CD4-positive, alpha-beta T cell treated with Interleukin-1 beta for 1 hour (primary cell): ENCODE data around the gene NLRP7.
"Not testable (repeated sequence)": the region's sequence is repeated elsewhere in the genome, so short reads cannot be mapped to it uniquely, and the experiment has no call there.

Source experiments
- DNase-seq, 2 donors: peaks; one replicate each; pipeline ENCODE4 v3.0.0-alpha.2; 2020 to 2022

NLRP7 gene

GRCh38 chr19:54918499-54918898 lies 28.8 kb downstream of the NLRP7 start:
- no peak for DNase-seq

GRCh38 chr19:54916822-54917221 lies 30.5 kb downstream of the NLRP7 start:
- DNase-seq = no peak

- not testable (repeated sequence) for DNase-seq
These were observed 39.4 kb downstream of the NLRP7 start for GRCh38 chr19:54907899-54908298.

GRCh38 chr19:54906819-54907218 lies 40.5 kb downstream of the NLRP7 start:
- no peak for DNase-seq

- DNase-seq = peak; percentile 32 to 41
These were observed 41.4 kb downstream of the NLRP7 start, which contains the start of gene NCR1 for GRCh38 chr19:54905803-54906511. TSS of gene NCR1 (plus strand) at chr19:54906148. CDS start at chr19:54906188, 40 bp downstream.

GRCh38 chr19:54905421-54905802 lies 41.9 kb downstream of the NLRP7 start:
- no peak for DNase-seq

GRCh38 chr19:54904261-54904660 lies 43.1 kb downstream of the NLRP7 start:
- not testable (repeated sequence) for DNase-seq

- DNase-seq = no peak
These were observed 44.0 kb downstream of the NLRP7 start for GRCh38 chr19:54903303-54903702.

GRCh38 chr19:54902061-54902460 lies 45.3 kb downstream of the NLRP7 start:
- DNase-seq = no peak

GRCh38 chr19:54901153-54901552 lies 46.2 kb downstream of the NLRP7 start:
- peak in 1 of 2 donors; percentile 76 for DNase-seq

GRCh38 chr19:54899646-54900045 lies 47.7 kb downstream of the NLRP7 start:
- not testable (repeated sequence) for DNase-seq

- DNase-seq = not testable (repeated sequence)
These were observed 48.6 kb downstream of the NLRP7 start for GRCh38 chr19:54898685-54899084.

- DNase-seq = no peak
These were observed 51.3 kb downstream of the NLRP7 start for GRCh38 chr19:54896036-54896435.

GRCh38 chr19:54894106-54894505 lies 53.2 kb downstream of the NLRP7 start:
- not testable (repeated sequence) for DNase-seq

GRCh38 chr19:54893406-54893805 lies 53.9 kb downstream of the NLRP7 start:
- DNase-seq = no peak

- no peak for DNase-seq
These were observed 57.8 kb downstream of the NLRP7 start for GRCh38 chr19:54889566-54889965.

- DNase-seq = no peak
These were observed 59.1 kb downstream of the NLRP7 start for GRCh38 chr19:54888239-54888638.

- no peak for DNase-seq
These were observed 64.1 kb downstream of the NLRP7 start for GRCh38 chr19:54883228-54883627.

- DNase-seq = peak in 1 of 2 donors; percentile 26
These were observed 64.6 kb downstream of the NLRP7 start for GRCh38 chr19:54882758-54883157.

GRCh38 chr19:54881884-54882283 lies 65.4 kb downstream of the NLRP7 start:
- no peak for DNase-seq

GRCh38 chr19:54877471-54877870 lies 69.9 kb downstream of the NLRP7 start:
- DNase-seq = no peak

GRCh38 chr19:54875506-54875905 lies 71.8 kb downstream of the NLRP7 start:
- DNase-seq = no peak

- DNase-seq = peak in 1 of 2 donors; percentile 72
These were observed 73.3 kb downstream of the NLRP7 start, which contains the start of gene FCAR for GRCh38 chr19:54873990-54874389. TSS of gene FCAR (plus strand) at chr19:54874235. CDS start at chr19:54874290, 55 bp downstream.
